Stimulated activated CD4-positive, alpha-beta T cell treated with anti-CD3 and anti-CD28 coated beads, TNF-alpha, amount 100 ng/mL, for 48 hours (primary cell): Measurements from ENCODE around the gene TPPP.

Experiments
- DNase-seq, 3 donors: peaks; one replicate each; pipeline ENCODE4 v3.0.0-alpha.2; 2020; ENCODE audit warnings: low read depth in 3 of 3

TPPP gene

GRCh38 chr5:665541-665955, 27.6 kb downstream of the TPPP start:
- no peak for DNase-seq

DNA sequence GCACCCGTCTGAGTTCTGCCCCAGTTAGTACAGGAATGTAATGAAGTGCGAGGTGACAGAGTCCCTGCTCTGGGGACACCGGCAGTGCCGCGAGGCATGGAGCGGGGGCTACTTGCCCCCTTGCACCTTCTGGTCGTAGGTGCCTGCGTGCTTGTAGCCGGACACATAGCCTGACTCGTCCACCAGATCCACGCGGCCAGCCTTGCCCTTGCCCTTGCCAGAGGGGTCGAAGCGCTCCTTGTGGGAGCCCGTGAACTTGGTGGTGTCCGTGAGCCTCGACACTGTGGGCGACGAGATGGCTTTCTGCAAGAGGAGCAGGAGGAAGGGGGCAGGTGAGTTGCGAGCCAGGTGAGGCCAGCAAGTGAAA, 28.2 kb downstream of the TPPP start:
- DNase-seq: no peak

GRCh38 chr5:664343-664993, 28.7 kb downstream of the TPPP start:
- DNase-seq: no peak

DNA sequence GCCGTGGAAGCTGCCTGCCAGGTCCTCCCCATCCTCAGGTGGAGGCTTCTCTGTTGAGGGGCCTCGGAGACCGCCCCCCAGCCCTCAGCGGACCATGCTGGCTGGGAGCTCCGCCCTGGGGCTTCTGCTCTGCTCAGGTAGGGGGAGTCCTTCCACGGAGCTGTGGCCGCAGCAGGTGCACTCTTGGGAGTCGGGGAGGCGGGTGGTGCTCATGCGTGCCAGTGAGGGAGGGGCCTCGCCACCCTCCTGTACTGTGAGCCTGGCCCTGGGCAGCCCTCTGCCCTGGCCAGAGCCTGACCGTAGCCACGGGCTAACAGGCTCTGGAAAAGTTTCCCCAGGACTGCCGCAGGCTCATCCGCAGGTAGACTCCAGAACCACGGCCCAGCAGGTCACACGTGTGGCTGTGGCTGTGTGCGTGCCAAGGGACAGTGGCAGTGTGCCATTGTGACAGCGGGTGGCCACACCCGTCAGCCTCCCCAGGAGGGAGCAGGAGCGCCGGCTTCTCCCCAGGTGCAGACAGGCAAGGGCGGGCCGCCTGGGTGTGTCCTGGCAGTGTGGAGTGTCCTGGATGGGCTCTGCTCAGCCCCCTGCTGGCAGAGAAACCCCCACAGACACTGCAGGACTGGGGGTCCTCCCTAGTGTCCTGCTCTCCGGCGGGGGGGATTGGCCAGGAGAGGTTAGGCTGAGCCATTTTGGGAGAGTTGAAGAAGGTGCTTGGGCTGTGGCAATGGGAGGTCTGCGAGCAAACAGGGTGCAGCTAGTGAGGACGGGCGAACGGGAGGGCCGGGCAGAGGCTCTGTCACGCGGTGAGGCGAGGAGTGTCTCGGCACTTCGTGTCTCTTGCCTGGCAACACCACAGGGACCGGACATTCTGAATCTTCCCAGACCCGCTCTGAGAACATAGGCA, 29.5 kb downstream of the TPPP start:
- DNase-seq: no peak

DNA sequence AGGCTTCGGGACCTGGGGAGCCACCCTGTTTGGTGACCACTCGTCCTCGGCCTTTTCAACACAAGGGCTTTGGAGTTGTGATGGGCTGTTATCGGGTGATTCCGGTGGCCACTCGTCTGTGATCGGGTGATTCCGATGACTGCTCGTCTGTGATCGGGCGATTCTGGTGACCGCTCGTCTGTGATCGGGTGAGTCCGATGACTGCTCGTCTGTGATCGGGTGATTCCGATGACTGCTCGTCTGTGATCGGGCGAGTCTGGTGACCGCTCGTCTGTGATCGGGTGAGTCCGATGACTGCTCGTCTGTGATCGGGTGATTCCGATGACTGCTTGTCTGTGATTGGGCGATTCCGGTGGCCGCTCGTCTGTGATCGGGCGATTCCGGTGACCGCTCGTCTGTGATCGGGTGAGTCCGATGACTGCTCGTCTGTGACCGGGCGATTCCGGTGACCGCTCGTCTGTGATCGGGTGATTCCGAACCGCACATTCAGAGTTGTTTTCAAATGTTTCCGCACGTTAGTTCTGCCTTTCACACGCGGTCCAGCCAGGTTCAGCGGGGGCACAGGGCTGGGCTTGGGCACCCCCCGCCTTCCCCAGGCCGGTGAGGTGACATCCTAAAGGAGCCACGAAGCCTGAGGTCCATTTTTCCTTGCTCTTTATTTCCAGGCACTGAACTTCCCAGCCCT, 30.3 kb downstream of the TPPP start:
- no peak for DNase-seq

DNA sequence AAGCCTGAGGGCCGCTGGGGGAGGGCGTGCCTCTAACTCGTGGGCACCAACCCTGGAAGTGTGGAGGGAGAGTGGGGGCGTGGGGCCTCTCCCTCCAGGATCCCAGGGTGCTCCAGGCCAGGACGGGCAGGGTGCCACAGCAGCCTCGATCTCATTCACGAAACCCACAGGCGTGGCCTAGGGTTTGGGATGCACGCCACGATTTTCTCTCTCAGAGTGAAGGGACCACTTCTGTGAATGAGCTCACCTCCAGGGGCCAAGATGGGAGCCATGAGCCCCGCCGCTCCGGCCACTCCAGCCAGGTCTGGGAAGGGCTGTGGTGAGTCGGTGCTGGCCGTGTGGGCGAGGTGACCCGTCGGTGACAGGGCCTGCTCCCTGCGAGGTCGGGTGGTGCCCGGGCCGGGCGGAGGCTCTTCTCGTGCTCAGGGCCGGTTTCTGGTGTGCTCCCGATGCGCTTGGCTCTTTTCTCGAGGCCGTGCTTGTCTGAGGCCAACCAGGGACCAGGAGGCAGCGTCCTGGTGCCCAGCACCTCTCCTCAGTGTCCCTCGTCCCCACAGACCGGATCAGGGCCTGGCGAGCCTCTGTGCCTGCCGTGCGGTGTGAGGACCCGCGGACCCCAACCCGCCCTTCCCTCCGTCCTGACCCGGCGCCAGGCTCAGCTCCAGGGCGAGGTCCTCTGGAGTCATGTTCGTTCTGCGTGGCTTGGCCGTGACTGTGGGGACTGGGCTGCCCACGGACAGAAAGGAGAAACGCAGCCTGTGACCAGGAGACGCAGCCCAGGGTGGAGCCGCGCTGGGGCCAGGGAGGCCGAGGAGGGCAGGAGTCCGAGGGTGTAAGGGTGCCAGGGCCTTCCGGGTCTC, 31.0 kb downstream of the TPPP start:
- DNase-seq: no peak

DNA sequence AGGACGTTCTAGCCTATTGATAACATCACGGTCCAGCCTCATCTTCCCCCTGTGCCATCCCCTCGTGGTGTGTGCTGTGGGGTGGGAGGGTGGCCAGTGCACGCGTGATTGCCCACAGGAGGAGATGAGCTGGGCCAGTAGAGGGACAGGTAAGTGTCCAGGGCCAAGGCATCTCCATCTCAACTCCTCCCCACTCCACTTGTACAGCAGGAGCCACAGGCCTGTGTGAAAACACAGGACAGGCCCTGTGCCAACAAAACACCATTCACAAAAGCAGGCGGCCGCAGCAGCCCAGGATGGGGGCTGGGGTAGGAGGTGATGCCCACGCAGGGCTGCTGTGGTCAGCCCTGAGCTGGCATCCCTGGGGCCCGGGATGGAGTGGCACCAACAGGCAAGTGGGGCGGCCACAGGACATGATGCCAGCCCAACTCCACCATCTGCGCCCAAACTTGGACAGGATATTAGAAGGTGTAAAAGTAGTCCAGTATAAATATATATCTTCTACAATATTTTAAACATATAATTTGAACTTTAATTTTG, 32.6 kb downstream of the TPPP start:
- DNase-seq: no peak

DNA sequence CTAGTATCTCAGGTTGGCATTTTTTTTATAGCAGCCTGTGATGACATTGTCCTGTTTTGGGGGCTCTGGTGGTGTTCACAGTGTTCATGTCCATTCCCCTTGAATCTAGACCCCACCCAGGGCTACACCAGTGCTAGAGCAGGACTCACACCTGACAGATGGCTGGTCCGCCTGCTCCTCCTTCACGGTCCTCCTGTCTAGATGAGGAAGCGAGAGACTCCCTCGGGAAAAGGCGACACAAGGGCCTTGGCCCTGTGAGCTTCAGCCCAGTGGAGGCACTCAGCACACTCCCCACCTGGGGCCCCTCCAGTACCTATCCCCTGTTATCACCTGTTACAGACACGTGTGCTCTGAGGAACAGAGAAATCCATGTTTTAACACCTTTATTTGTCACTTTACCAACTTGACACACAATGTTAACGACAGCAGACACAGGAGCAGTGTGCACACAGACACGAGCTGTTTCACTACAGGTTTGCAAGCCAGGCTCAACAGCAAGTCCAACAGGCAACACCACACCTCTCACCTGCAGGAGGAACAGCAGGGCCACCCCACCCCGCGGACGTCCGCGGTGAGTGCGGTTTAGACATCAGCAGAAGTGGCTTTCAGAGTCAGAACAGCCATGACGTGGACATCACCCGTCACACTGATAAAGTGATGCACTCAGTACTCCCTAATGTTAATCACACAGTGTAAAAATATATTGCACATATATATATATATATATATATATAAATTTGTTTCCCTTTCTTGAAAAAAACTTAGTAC, 33.5 kb downstream of the TPPP start:
- DNase-seq: no peak

DNA sequence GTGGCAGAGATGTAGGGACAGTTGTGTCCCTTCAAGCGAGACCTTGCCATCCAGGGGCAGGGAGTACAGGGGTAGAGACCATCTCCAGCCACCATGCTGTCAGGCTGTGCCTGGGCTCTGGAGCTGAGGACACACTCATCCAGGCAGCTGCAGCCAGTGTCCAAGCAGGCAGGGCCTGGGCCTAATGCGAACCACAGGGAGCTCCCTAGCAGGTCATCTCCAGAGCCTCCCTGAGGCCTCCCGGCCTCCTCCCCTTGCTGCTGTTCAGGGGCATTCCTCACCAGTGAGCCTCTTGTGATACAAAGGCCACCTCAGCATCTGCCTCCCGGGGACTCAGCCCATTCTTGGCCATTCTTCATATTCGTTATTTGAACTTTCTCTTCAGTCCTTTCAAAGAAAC, 35.0 kb downstream of the TPPP start:
- no peak for DNase-seq

- no peak for DNase-seq
Observed at GRCh38 chr5:657570-657969, 35.6 kb downstream of the TPPP start.

GRCh38 chr5:655406-655805, 37.7 kb downstream of the TPPP start:
- no peak for DNase-seq

GRCh38 chr5:654071-654778, 38.9 kb downstream of the TPPP start:
- no peak for DNase-seq

- no peak for DNase-seq
Observed at GRCh38 chr5:652773-653350, 40.3 kb downstream of the TPPP start.

- no peak for DNase-seq
Observed at GRCh38 chr5:652023-652515, 41.1 kb downstream of the TPPP start.

- no peak for DNase-seq
Observed at GRCh38 chr5:651296-652022, 41.7 kb downstream of the TPPP start.

DNA sequence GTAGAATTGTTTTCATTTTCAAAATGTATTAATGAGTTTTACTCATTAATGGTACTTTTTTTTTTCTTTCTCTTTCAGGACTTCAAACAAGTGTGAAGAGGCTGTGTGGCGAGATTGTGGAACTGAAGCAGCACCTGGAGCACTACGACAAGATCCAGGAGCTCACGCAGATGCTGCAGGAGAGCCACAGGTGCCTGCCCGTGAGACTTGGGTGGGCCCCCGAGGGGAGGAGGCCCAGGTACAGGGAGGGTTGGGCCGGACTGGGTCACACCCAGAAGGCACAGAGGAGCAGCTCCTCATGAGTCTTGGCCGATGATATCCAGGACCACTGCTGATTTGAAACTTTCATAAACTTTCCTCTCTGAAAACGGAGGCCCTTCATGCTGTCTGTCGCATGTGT, 45.4 kb downstream of the TPPP start:
- no peak for DNase-seq

GRCh38 chr5:647311-647710, 45.8 kb downstream of the TPPP start:
- DNase-seq: no peak

DNA sequence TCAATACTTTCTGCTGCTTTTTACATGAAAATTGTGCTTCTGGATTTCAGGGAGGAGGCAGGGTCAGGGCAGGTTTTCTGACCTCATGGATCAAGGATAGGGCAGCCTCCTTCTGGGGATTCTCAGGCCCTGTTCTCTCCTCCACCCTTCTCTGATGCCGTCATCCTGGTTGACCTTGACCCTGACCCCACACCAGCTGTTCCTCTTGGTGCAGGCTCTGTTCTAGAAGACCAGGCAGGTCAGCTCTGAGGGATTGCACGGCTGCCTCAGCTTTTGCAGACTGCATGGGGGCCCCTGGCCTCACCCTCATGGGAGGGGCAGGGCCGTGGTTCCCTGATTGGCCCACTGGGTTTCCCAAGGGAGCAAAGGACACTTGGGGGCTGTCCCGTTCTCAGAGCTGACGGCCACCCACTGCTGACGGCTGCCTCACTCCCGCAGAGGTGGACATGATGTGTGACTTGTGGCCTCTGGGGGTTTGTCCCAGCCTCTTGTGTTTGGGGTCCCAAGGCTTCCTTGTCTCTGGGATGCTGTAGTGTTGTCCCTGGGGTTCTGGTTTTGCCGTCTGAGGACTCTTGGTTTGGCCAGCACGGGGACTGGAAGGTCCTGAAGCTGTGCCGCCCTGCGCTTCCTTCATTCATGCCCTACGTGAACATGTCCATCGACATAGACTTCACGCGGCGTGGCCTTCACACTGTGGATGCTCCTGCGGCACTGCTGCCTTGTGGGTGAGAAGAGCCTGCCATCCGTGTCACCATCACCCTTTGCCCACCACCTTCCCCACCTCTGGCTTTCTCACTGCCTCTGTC, 46.6 kb downstream of the TPPP start:
- DNase-seq: no peak
